Thoracic aorta (tissue), 2 donors: ENCODE data around the gene PDE6G. TPM values are rescaled to one million over a fixed set of nuclear protein-coding genes. Genes with fewer than 3 reads are reported as not detected.
A peak's percentile ranks its signal among the peaks of the same experiment; 100 is the strongest.

Source experiments
- ATAC-seq: fragments of 150-250 bp; one replicate; pipeline ENCODE4 v1.8.0; 2017; ENCODE audit warnings: low read depth; ENCODE audit not compliant: insufficient number of reproducible peaks, low FRiP score
- DNase-seq: peaks from one replicate; pipeline ENCODE4 v3.0.0-alpha.2; 2020; ENCODE audit warnings: low spot score
- H3K27ac ChIP-seq, 2 donors: fragments of 200-600 bp; sonication (generic); 1 replicate in 1 of 2; 2 replicates in 1 of 2; pipeline ENCODE4 v1.5.1; 2016; ENCODE audit warnings: mild to moderate bottlenecking in 2 of 2, moderate library complexity in 2 of 2
- H3K27me3 ChIP-seq: fragments of 200-600 bp; sonication (generic); replicated peaks from 2 replicates; pipeline ENCODE4 v1.6.0; 2016; ENCODE audit warnings: mild to moderate bottlenecking; ENCODE audit not compliant: insufficient read depth
- H3K36me3 ChIP-seq: fragments of 200-600 bp; sonication (generic); one replicate; pipeline ENCODE4 v1.5.1; 2016
- H3K4me1 ChIP-seq, 2 donors: fragments of 200-600 bp; sonication (generic); 1 replicate in 1 of 2; 2 replicates in 1 of 2; pipeline versions ENCODE4 v1.5.1 to v1.6.0; 2016; ENCODE audit warnings: low read depth in 2 of 2, mild to moderate bottlenecking in 1 of 2; ENCODE audit not compliant: control insufficient read depth in 1 of 2
- H3K4me3 ChIP-seq: fragments of 200-600 bp; sonication (generic); 2 replicates; pipeline ENCODE4 v1.5.1; 2016; ENCODE audit warnings: mild to moderate bottlenecking
- H3K9me3 ChIP-seq: fragments of 200-600 bp; sonication (generic); 2 replicates; pipeline ENCODE4 v1.5.1; 2016
- total RNA-seq, 2 donors: library from RNA; depleted of rRNA; stranded (reverse); fragments of >200 nt; gene quantifications; one replicate each; pipeline versions ENCODE4 v1.1.0 to v1.2.3, GENCODE V29; 2016
- TF ChIP-seq, protein P1 (sequence below): fragments of 200-600 bp; sonication (generic); IDR thresholded peaks from one replicate; pipeline ENCODE4 v1.5.1; 2019; ENCODE audit warnings: antibody characterized with exemption

PDE6G gene
- total RNA-seq, 2 donors from 2014 or later: not detected

DNA sequence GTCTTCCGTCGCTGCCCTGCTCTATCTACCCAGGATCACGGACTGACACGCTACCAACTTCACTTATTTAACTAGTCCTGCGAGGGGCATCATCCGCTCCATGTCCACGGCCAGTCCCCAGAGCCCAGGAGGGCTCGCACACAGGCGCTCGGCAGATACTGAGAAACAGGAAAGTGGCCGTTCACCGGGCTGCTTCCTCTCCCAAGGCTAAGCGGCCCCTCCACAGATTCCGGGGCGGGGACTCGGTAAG lies 9.7 kb upstream of the PDE6G start:
- TF ChIP-seq, protein P1, sequence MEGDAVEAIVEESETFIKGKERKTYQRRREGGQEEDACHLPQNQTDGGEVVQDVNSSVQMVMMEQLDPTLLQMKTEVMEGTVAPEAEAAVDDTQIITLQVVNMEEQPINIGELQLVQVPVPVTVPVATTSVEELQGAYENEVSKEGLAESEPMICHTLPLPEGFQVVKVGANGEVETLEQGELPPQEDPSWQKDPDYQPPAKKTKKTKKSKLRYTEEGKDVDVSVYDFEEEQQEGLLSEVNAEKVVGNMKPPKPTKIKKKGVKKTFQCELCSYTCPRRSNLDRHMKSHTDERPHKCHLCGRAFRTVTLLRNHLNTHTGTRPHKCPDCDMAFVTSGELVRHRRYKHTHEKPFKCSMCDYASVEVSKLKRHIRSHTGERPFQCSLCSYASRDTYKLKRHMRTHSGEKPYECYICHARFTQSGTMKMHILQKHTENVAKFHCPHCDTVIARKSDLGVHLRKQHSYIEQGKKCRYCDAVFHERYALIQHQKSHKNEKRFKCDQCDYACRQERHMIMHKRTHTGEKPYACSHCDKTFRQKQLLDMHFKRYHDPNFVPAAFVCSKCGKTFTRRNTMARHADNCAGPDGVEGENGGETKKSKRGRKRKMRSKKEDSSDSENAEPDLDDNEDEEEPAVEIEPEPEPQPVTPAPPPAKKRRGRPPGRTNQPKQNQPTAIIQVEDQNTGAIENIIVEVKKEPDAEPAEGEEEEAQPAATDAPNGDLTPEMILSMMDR: no peak
- ATAC-seq: no peak
- H3K36me3 ChIP-seq: peaks cover 13% of the 10 kb centered on the region
- peak overlapping the region; percentile 77 to 89 for H3K27ac ChIP-seq
- peaks cover 9 to 25% of the 10 kb centered on the region in 2 donors for H3K4me1 ChIP-seq
- peak overlapping the region; percentile 100 for H3K4me3 ChIP-seq
- H3K9me3 ChIP-seq: no peaks in the 10 kb centered on the region
- DNase-seq: no peak
- no peaks in the 10 kb centered on the region for H3K27me3 ChIP-seq

DNA sequence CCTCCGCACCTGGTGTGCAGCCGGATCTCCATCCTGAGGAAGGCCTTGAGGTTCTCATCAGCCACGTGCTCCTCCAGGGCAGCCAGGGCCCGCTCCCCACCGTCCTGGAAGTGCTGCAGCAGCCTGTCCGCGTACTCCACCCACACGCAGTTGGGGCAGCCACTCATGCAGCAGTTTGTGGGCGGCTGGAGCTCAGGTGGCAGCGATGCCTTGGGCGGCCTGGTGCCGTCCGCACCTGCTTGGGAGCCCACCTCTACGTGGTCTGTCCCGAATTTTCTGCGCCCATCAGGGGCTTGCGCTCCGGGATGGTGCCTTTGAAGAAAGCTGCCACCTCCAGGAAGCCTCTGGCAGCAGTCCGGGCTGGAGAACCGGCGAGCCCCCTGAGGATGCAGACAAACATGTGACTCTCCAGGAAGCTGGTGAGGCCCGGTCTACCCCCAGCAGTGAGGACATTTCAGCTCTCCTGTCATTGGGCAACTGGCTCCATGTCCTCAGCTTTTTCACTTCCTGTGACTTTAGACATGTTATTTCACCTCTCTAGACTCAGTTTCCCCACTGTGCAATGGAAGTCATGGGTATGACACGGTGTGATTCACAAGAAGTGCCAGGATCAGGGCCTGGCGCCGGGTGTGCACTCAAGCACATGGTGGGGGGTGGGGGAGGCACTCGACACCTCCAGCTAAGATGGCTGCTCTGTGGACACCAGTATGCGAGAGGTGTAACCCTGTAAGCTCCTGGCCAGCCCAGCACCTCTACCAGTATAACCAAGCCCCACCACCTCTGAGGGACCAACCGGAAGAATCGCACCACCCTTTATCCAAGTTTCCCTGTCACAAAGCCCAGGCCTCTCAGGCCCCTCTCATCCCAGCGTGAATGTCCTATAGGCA lies 9.1 kb upstream of the PDE6G start:
- Histone ChIP-seq H3K27ac (peak overlapping the region; percentile 77 to 89), H3K36me3 (peaks cover 9% of the 10 kb centered on the region), H3K9me3 (no peaks in the 10 kb centered on the region), H3K27me3 (no peaks in the 10 kb centered on the region), H3K4me1 (peaks cover 9 to 25% of the 10 kb centered on the region in 2 donors), H3K4me3 (peak overlapping the region; percentile 100)
- DNase-seq (no peak), ATAC-seq (peak; percentile 10)
- TF ChIP-seq, protein P1: no peak

DNA sequence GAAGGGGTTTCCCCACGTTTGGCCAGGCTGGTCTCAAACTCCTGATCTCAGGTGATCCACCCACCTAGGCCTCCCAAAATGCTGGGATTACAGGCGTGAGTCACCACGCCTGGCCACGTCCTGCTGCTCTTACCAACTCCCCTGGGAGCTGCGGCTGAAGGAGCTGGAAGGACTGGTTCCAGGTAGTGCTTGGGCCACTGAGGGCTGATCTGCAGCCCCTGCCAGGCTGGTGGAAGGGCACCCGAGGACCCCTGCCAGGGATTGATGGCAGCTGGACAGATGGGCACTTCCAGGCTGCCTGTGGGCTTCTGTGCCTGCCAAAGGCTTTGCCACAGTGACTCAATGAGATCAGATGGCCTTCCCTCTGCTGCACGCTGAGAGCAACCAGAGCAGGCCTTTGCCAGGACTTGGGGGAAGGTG lies 7.7 kb upstream of the PDE6G start:
- TF ChIP-seq, protein P1: no peak
- H3K9me3 ChIP-seq: no peaks in the 10 kb centered on the region
- no peaks in the 10 kb centered on the region for H3K27me3 ChIP-seq
- no peak overlapping the region for H3K4me3 ChIP-seq
- H3K36me3 ChIP-seq: no peaks in the 10 kb centered on the region
- ATAC-seq (no peak), DNase-seq (no peak)
- H3K4me1 ChIP-seq: peaks cover 9 to 25% of the 10 kb centered on the region in 2 donors
- H3K27ac ChIP-seq: no peak overlapping the region

DNA sequence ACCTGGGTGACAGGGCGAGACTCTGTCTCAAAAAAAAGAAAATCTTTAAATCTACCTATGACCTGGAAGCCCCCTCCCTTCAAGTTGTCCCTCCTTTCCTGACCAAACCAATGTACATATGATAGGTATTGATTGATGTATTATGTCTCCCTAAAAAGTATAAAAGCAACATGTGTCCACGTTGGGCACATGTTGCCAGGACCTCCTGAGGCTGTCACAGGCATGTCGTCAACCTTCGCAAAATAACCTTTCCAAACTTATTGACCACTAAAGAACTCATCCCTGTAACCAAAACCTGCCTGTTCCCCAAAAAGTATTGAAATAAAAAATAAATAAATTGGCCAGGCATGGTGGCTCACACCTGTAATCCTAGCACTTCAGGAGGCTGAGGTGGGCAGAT lies 5.7 kb upstream of the PDE6G start:
- Histone ChIP-seq H3K27ac (no peak overlapping the region), H3K27me3 (no peaks in the 10 kb centered on the region), H3K36me3 (no peaks in the 10 kb centered on the region), H3K4me1 (peaks cover 4 to 16% of the 10 kb centered on the region in 2 donors), H3K4me3 (no peak overlapping the region), H3K9me3 (no peaks in the 10 kb centered on the region)
- ATAC-seq (no peak), DNase-seq (no peak)
- TF ChIP-seq, protein P1: no peak

DNA sequence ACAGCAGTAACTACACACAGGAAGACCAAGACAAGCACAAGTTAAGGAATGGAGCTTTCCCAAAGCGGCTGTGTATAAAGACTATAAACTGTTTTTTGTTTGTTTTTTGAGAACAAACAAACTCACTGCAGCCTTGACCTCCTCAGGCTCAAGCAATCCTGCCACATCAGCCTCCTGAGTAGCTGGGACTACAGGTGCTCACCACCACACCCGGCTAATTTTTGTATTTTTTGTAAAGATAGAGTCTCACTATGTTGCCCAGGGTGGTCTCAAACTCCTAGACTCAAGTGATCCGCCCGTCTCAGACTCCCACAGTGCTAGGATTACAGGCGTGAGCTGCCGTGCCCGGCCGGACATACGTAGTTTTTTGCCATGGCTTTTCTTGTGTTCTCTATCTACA lies 4.1 kb upstream of the PDE6G start:
- Histone ChIP-seq H3K27me3 (no peaks in the 10 kb centered on the region), H3K36me3 (no peaks in the 10 kb centered on the region), H3K4me3 (no peak overlapping the region), H3K9me3 (no peaks in the 10 kb centered on the region), H3K27ac (no peak overlapping the region), H3K4me1 (peaks cover 1 to 9% of the 10 kb centered on the region in 2 donors)
- no peak for DNase-seq
- no peak for ATAC-seq
- TF ChIP-seq, protein P1: no peak
